ENCODE data around the gene SYNC. TPM values are rescaled to one million over a fixed set of nuclear protein-coding genes. Genes with fewer than 3 reads are reported as not detected.

SYNC gene
- total RNA-seq, 1 experiment from 2014 or later, result 6.6 TPM

DNA sequence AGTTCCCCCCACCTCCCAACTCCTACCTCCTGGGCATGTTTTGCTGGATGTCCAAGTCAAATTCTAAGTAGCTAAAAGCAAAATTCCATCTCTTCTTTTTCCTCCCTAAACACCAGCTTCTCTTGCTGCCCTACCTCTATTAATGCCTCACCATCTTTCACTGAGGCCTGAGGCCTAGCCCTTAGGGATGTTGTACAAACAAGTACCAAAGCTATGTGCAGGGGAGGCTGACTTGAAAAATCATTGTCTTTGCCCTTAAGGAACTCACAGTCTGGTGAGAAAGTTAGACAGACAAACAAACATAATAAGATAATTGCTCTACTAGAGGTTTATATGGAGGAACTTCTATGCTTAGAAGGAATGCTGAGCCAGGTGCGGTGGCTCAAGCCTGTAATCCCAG, 25.3 kb upstream of the SYNC start:
- no peaks in the 10 kb centered on the region for H4K20me1 ChIP-seq (ENCODE audit: low read length)
- ATAC-seq (no peak), DNase-seq (no peak)
- no peaks in the 10 kb centered on the region for H3K9me2 ChIP-seq (replicated peaks; ENCODE audit: low read length)
- ChIA-PET CTCF (interaction anchor here (0.7 kb wide), 1 partner anchor 15 kb away, joined by 3 read pairs; no protein-coding TSS in a partner anchor), POLR2A (ENCODE audit: unreplicated experiment) (interaction anchor here (0.6 kb wide), 1 partner anchor 1614 kb away, joined by 4 read pairs; no protein-coding TSS in a partner anchor)
- H3K9ac ChIP-seq (ENCODE audit: low read length), result no peak overlapping the region
- BruUV-seq (replicated peaks), result no TSS peak
- H3K27me3 ChIP-seq (ENCODE audit: low read length), result no peaks in the 10 kb centered on the region
- H3F3A ChIP-seq (ENCODE audit: low read length, unreplicated experiment), result no peaks in the 10 kb centered on the region
- H3K27ac ChIP-seq (ENCODE audit: low read length), result no peak overlapping the region
- no peak for TF ChIP-seq EZH2 (IDR thresholded peaks at IDR 0.05; ENCODE audit: low read length, unreplicated experiment)
- TF ChIP-seq, protein P1, sequence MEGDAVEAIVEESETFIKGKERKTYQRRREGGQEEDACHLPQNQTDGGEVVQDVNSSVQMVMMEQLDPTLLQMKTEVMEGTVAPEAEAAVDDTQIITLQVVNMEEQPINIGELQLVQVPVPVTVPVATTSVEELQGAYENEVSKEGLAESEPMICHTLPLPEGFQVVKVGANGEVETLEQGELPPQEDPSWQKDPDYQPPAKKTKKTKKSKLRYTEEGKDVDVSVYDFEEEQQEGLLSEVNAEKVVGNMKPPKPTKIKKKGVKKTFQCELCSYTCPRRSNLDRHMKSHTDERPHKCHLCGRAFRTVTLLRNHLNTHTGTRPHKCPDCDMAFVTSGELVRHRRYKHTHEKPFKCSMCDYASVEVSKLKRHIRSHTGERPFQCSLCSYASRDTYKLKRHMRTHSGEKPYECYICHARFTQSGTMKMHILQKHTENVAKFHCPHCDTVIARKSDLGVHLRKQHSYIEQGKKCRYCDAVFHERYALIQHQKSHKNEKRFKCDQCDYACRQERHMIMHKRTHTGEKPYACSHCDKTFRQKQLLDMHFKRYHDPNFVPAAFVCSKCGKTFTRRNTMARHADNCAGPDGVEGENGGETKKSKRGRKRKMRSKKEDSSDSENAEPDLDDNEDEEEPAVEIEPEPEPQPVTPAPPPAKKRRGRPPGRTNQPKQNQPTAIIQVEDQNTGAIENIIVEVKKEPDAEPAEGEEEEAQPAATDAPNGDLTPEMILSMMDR (conservative IDR thresholded peaks at IDR 0.05; ENCODE audit: low read depth, low read length), result no peak
- no peak for TF ChIP-seq EZH2phosphoT487 (IDR thresholded peaks at IDR 0.05; ENCODE audit: borderline replicate concordance, low read length)
- H3K79me2 ChIP-seq (ENCODE audit: low read length), result no peaks in the 10 kb centered on the region
- no peak overlapping the region for H3K4me2 ChIP-seq (ENCODE audit: low read length)
- no peak overlapping the region for H3K4me3 ChIP-seq (ENCODE audit: low read length)
- H3K9me3 ChIP-seq (ENCODE audit: low read length), result no peaks in the 10 kb centered on the region
- H3K36me3 ChIP-seq (ENCODE audit: low read depth, low read length), result no peaks in the 10 kb centered on the region
- peaks cover 35% of the 10 kb centered on the region for H3K4me1 ChIP-seq (ENCODE audit: insufficient read depth, low read length)
- intact Hi-C loops (cut with micrococcal nuclease), result no loop called here
- H2AFZ ChIP-seq (ENCODE audit: low read length), result no peak overlapping the region

DNA sequence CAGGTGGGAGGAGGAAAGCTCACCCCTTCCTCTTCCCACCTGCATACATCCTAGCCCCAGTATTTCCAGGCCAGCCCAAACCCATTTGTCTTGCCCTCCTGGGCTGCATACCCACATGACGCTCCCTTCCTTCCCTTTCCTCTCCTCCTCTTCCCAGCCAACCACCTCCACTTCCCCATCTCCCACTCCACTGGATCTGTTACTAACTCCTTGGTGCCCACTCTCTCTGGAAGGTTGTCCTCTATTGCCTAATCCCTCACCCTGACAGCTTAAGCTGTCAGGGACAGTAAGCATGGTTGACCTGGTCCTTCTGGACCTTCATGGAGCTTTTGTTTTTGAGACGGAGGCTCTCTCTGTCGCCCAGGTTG, 23.0 kb upstream of the SYNC start:
- TF ChIP-seq EZH2phosphoT487 (IDR thresholded peaks at IDR 0.05; ENCODE audit: borderline replicate concordance, low read length), result no peak
- TF ChIP-seq EZH2 (IDR thresholded peaks at IDR 0.05; ENCODE audit: low read length, unreplicated experiment), result no peak
- TF ChIP-seq, protein P1 (conservative IDR thresholded peaks at IDR 0.05; ENCODE audit: low read depth, low read length), result no peak
- Histone ChIP-seq H3K4me2 (ENCODE audit: low read length) (peak overlapping the region; percentile 53), H3K4me3 (ENCODE audit: low read length) (no peak overlapping the region), H3F3A (ENCODE audit: low read length, unreplicated experiment) (no peaks in the 10 kb centered on the region), H4K20me1 (ENCODE audit: low read length) (no peaks in the 10 kb centered on the region), H3K9me2 (replicated peaks; ENCODE audit: low read length) (no peaks in the 10 kb centered on the region), H3K9ac (ENCODE audit: low read length) (peak overlapping the region; percentile 10; the same call in 1 of the 2 replicates), H3K27ac (ENCODE audit: low read length) (peak overlapping the region; percentile 64), H2AFZ (ENCODE audit: low read length) (peak overlapping the region; percentile 68), H3K9me3 (ENCODE audit: low read length) (no peaks in the 10 kb centered on the region), H3K27me3 (ENCODE audit: low read length) (no peaks in the 10 kb centered on the region), H3K36me3 (ENCODE audit: low read depth, low read length) (no peaks in the 10 kb centered on the region), H3K4me1 (ENCODE audit: insufficient read depth, low read length) (peaks cover 30% of the 10 kb centered on the region), H3K79me2 (ENCODE audit: low read length) (no peaks in the 10 kb centered on the region)
- intact Hi-C loops (cut with micrococcal nuclease), result no loop called here
- CTCF ChIA-PET, result no interaction called here
- DNase-seq, result no peak
- BruUV-seq (replicated peaks), result no TSS peak
- POLR2A ChIA-PET (ENCODE audit: unreplicated experiment), result no interaction called here
- ATAC-seq, result no peak

DNA sequence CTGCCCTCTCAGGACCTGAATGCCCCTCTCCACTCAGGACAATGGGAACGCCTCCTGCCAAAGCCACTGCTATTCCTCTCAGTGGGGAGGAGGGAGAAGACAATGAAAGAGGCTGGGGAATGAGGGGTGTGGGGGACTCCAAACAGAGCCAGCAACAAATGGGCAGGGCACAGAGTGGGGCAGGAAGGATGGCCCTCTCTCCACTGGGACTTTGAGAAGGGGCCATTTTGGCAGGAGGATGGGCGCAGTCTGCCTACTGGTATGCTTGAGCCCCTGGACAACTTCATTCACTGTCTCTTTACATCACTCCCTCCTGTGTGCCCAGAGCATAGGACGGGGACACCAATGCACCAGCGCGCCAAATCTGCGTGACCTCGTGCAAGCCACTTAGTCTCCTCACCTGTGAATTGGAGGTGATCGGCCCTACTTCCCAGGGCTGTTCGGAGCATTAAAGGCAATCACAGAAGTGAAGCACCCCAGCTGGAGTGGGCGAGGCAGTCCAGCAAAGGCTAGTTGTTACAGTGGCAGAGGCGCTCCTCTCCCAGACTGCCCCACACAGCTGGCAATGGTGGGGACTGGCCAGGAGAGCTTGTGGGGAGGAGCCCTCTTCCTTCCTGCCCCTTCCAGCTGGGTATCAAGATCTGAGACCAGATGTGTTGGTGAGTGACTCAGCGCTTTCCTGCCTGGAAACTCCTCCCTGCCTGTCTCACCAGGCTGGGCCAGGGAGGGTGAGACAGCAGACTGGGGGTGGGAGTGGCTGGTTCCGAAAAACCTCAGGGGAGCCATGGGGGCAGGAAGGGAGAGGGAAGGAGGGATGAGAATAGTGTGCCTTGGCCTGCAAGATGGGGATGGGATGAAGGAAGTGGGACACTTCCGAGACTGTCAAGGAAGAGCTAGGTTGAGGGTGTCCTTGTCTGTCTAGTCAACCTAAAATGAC, 22.4 kb upstream of the SYNC start:
- peak; percentile 87 for DNase-seq

More for the DNA sequence above, 22.4 kb upstream of the SYNC start:
- peak overlapping the region; percentile 10; the same call in 1 of the 2 replicates for H3K9ac ChIP-seq (ENCODE audit: low read length)
- no peaks in the 10 kb centered on the region for H3K27me3 ChIP-seq (ENCODE audit: low read length)
- H3K79me2 ChIP-seq (ENCODE audit: low read length), result no peaks in the 10 kb centered on the region
- intact Hi-C loops (cut with micrococcal nuclease), result no loop called here
- ChIA-PET POLR2A (ENCODE audit: unreplicated experiment) (no interaction called here), CTCF (no interaction called here)
- H3F3A ChIP-seq (ENCODE audit: low read length, unreplicated experiment), result no peaks in the 10 kb centered on the region
- H3K9me3 ChIP-seq (ENCODE audit: low read length), result no peaks in the 10 kb centered on the region
- peak overlapping the region; percentile 64 for H3K27ac ChIP-seq (ENCODE audit: low read length)
- H2AFZ ChIP-seq (ENCODE audit: low read length), result peak overlapping the region; percentile 68
- H3K4me1 ChIP-seq (ENCODE audit: insufficient read depth, low read length), result peaks cover 24% of the 10 kb centered on the region
- peak overlapping the region; percentile 53 for H3K4me2 ChIP-seq (ENCODE audit: low read length)
- ATAC-seq, result peak; percentile 90
- no peaks in the 10 kb centered on the region for H3K36me3 ChIP-seq (ENCODE audit: low read depth, low read length)
- TF ChIP-seq EZH2phosphoT487 (IDR thresholded peaks at IDR 0.05; ENCODE audit: borderline replicate concordance, low read length), result no peak
- TF ChIP-seq EZH2 (IDR thresholded peaks at IDR 0.05; ENCODE audit: low read length, unreplicated experiment), result no peak
- TF ChIP-seq, protein P1 (conservative IDR thresholded peaks at IDR 0.05; ENCODE audit: low read depth, low read length), result no peak
- no peaks in the 10 kb centered on the region for H3K9me2 ChIP-seq (replicated peaks; ENCODE audit: low read length)
- H3K4me3 ChIP-seq (ENCODE audit: low read length), result no peak overlapping the region
- no peaks in the 10 kb centered on the region for H4K20me1 ChIP-seq (ENCODE audit: low read length)
- TSS peak; percentile 46 for BruUV-seq (replicated peaks)

Measured in PC-3 (cell line).